Gastrocnemius medialis (tissue), 4 donors: Measurements from ENCODE around the gene RPAP3. TPM values are rescaled to one million over a fixed set of nuclear protein-coding genes. Genes with fewer than 3 reads are reported as not detected.

Source experiments
- ATAC-seq, 2 donors: fragments of 150-250 bp; one replicate each; pipeline ENCODE4 v1.9.1; 2016
- DNase-seq, 2 donors: peaks; one replicate each; pipeline ENCODE4 v3.0.0-alpha.2; 2019
- H3K27ac ChIP-seq, 4 donors: fragments of 200-600 bp; sonication (generic); 1 replicate in 1 of 4; 2 replicates in 3 of 4; pipeline ENCODE4 v1.5.1; 2016 to 2018; ENCODE audit warnings: mild to moderate bottlenecking in 2 of 4, moderate library complexity in 1 of 4
- H3K27me3 ChIP-seq, 3 donors: fragments of 200-600 bp; sonication (generic) in 2 of 3; 1 replicate in 1 of 3; 2 replicates in 2 of 3; pipeline versions ENCODE4 v1.5.1 to v1.6.0; 2016 to 2019; ENCODE audit warnings: mild to moderate bottlenecking in 1 of 3, moderate library complexity in 1 of 3
- H3K36me3 ChIP-seq, 2 donors: fragments of 200-600 bp; sonication (generic) in 1 of 2; one replicate each; pipeline ENCODE4 v1.5.1; 2017 to 2018
- H3K4me1 ChIP-seq, 2 donors: fragments of 200-600 bp; sonication (generic) in 1 of 2; one replicate each; pipeline ENCODE4 v1.5.1; 2016 to 2017; ENCODE audit warnings: mild to moderate bottlenecking in 2 of 2
- H3K4me3 ChIP-seq, 4 donors: fragments of 200-600 bp; sonication (generic) in 3 of 4; 1 replicate in 1 of 4; 2 replicates in 3 of 4; pipeline ENCODE4 v1.5.1; 2016 to 2019; ENCODE audit warnings: mild to moderate bottlenecking in 2 of 4
- H3K9me3 ChIP-seq, 3 donors: fragments of 200-600 bp; sonication (generic) in 2 of 3; 1 replicate in 1 of 3; 2 replicates in 2 of 3; pipeline ENCODE4 v1.5.1; 2016 to 2019
- CTCF ChIP-seq, 5 experiments: fragments of 450-650 bp in 3 of 5; fragments of 200-600 bp in 2 of 5; sonication (generic) in 2 of 5; IDR thresholded peaks in 4 of 5; conservative IDR thresholded peaks in 1 of 5; 1 replicate in 4 of 5; 2 replicates in 1 of 5; pipeline ENCODE4 v1.5.1; 2016 to 2019; ENCODE audit warnings: antibody characterized with exemption in 5 of 5, mild to moderate bottlenecking in 3 of 5, moderate library complexity in 3 of 5
- POLR2A ChIP-seq, 2 donors: fragments of 450-650 bp; IDR thresholded peaks; one replicate each; pipeline ENCODE4 v1.6.1; 2017; ENCODE audit warnings: antibody characterized with exemption in 2 of 2, mild to moderate bottlenecking in 2 of 2, moderate library complexity in 2 of 2
- in situ Hi-C, 4 donors: fragments of 200-750 bp; cut with MboI; loops; one replicate each; pipeline versions ENCODE4 v1.15.0 to v1.8.0; 2017; ENCODE audit warnings: low sequenced_read_pairs in 4 of 4
- intact Hi-C: fragments of 100-400 bp; cut with DNase I; formaldehyde crosslinking; loops from one replicate; pipeline ENCODE4 v1.15.1; 2023; ENCODE audit warnings: low total_unique reads
- total RNA-seq, 4 donors: library from RNA; depleted of rRNA; stranded (reverse); fragments of >200 nt; gene quantifications; one replicate each; pipeline versions ENCODE4 v1.1.0 to v1.2.3, GENCODE V29; 2016

The RPAP3 gene
- total RNA-seq, 4 donors from 2014 or later = 15.1 to 24.8 (median 20.5) TPM

- DNase-seq (no peak), ATAC-seq (no peak)
- intact Hi-C loops (no loop called here), in situ Hi-C loops (loop anchor here in 2 of 4 donors (25.0 kb wide), 1 partner anchor 89 kb away; no protein-coding TSS in a partner anchor)
- Histone ChIP-seq H3K27me3 (no peaks in the 10 kb centered on the region), H3K4me3 (no peak overlapping the region), H3K36me3 (no peaks in the 10 kb centered on the region), H3K27ac (no peak overlapping the region), H3K4me1 (peaks cover 14 to 17% of the 10 kb centered on the region in 2 donors), H3K9me3 (no peaks in the 10 kb centered on the region)
- TF ChIP-seq POLR2A (IDR thresholded peaks at IDR 0.05) (no peak), CTCF (IDR thresholded peaks at IDR 0.05 in 4 of 5, conservative IDR thresholded peaks at IDR 0.05 in 1 of 5) (no peak)
Measured at GRCh38 chr12:47747596-47748506, 42.0 kb upstream of the RPAP3 start.

GRCh38 chr12:47747126-47747525, 41.3 kb upstream of the RPAP3 start:
- no peak for TF ChIP-seq CTCF (IDR thresholded peaks at IDR 0.05 in 4 of 5, conservative IDR thresholded peaks at IDR 0.05 in 1 of 5)
- TF ChIP-seq POLR2A (IDR thresholded peaks at IDR 0.05) = no peak
- Histone ChIP-seq H3K27me3 (no peaks in the 10 kb centered on the region), H3K27ac (no peak overlapping the region), H3K9me3 (no peaks in the 10 kb centered on the region), H3K4me1 (peaks cover 6 to 9% of the 10 kb centered on the region in 2 donors), H3K36me3 (no peaks in the 10 kb centered on the region), H3K4me3 (no peak overlapping the region)
- DNase-seq = no peak
- intact Hi-C loops = no loop called here
- ATAC-seq = no peak
- in situ Hi-C loops = loop anchor here in 2 of 4 donors (25.0 kb wide), 1 partner anchor 90 kb away; no protein-coding TSS in a partner anchor

GRCh38 chr12:47746523-47746922, 40.7 kb upstream of the RPAP3 start:
- in situ Hi-C loops = loop anchor here in 2 of 4 donors (25.0 kb wide), 1 partner anchor 91 kb away; no protein-coding TSS in a partner anchor
- ATAC-seq (no peak), DNase-seq (no peak)
- Histone ChIP-seq H3K27me3 (no peaks in the 10 kb centered on the region), H3K4me1 (peaks cover 3% of the 10 kb centered on the region in 2 donors), H3K27ac (no peak overlapping the region), H3K9me3 (no peaks in the 10 kb centered on the region), H3K36me3 (no peaks in the 10 kb centered on the region), H3K4me3 (no peak overlapping the region)
- intact Hi-C loops = no loop called here
- TF ChIP-seq CTCF (IDR thresholded peaks at IDR 0.05 in 4 of 5, conservative IDR thresholded peaks at IDR 0.05 in 1 of 5) (no peak), POLR2A (IDR thresholded peaks at IDR 0.05) (no peak)

- Histone ChIP-seq H3K9me3 (no peaks in the 10 kb centered on the region), H3K4me3 (no peak overlapping the region), H3K36me3 (no peaks in the 10 kb centered on the region), H3K27me3 (no peaks in the 10 kb centered on the region), H3K4me1 (peaks cover 0 to 4% of the 10 kb centered on the region in 2 donors), H3K27ac (no peak overlapping the region)
- ATAC-seq (no peak), DNase-seq (no peak)
- in situ Hi-C loops (loop anchor here in 2 of 4 donors (25.0 kb wide), 1 partner anchor 91 kb away; no protein-coding TSS in a partner anchor), intact Hi-C loops (no loop called here)
- TF ChIP-seq POLR2A (IDR thresholded peaks at IDR 0.05) = no peak
Measured at GRCh38 chr12:47746073-47746472, 40.2 kb upstream of the RPAP3 start.

- in situ Hi-C loops = loop anchor here in 2 of 4 donors (25.0 kb wide), 1 partner anchor 92 kb away; no protein-coding TSS in a partner anchor
- intact Hi-C loops = no loop called here
- TF ChIP-seq POLR2A (IDR thresholded peaks at IDR 0.05) (no peak), CTCF (IDR thresholded peaks at IDR 0.05 in 4 of 5, conservative IDR thresholded peaks at IDR 0.05 in 1 of 5) (no peak)
- no peaks in the 10 kb centered on the region for H3K27me3 ChIP-seq
- no peak overlapping the region for H3K27ac ChIP-seq
- no peaks in the 10 kb centered on the region for H3K36me3 ChIP-seq
- ATAC-seq (no peak), DNase-seq (no peak)
- no peaks in the 10 kb centered on the region for H3K9me3 ChIP-seq
- H3K4me1 ChIP-seq = peaks cover 0 to 7% of the 10 kb centered on the region in 2 donors
- no peak overlapping the region for H3K4me3 ChIP-seq
Measured at GRCh38 chr12:47745485-47746041, 39.7 kb upstream of the RPAP3 start.
